CD4-positive, alpha-beta T cell (primary cell): ENCODE results near the gene NFU1. TPM values are rescaled to one million over a fixed set of nuclear protein-coding genes. Genes with fewer than 3 reads are reported as not detected.

ENCODE experiments used
- ATAC-seq: fragments of 200-7000 bp; cut with Tn5 transposase; one replicate; pipeline ENCODE4 v1.10.0; 2022; ENCODE audit warnings: mild to moderate bottlenecking; ENCODE audit not compliant: poor library complexity
- CTCF ChIA-PET: fragments of 350-600 bp; sonication (Branson Sonifier 250); formaldehyde crosslinking; loops from one replicate; lab custom pipeline; 2021; ENCODE audit warnings: antibody characterized with exemption, inconsistent platforms; lab: Charles Lee
- POLR2A ChIA-PET: fragments of 350-600 bp; sonication (Branson Sonifier 250); formaldehyde crosslinking; loops from one replicate; lab custom pipeline; 2021; ENCODE audit warnings: antibody characterized with exemption, inconsistent platforms; lab: Charles Lee
- DNase-seq, 14 experiments: peaks; one replicate each; pipeline ENCODE4 v3.0.0-alpha.2; 2013 to 2020; ENCODE audit warnings: mixed read lengths in 2 of 14
- H3K27ac ChIP-seq, 2 donors: one replicate each; pipeline versions ENCODE4 v1.5.1 to v1.7.0; 2013; ENCODE audit warnings: low read length in 2 of 2, low read depth in 1 of 2, mild to moderate bottlenecking in 1 of 2
- H3K27me3 ChIP-seq, 2 experiments: 1 replicate in 1 of 2; 2 replicates in 1 of 2; pipeline versions ENCODE4 v1.6.1 to v1.7.0; 2013; ENCODE audit warnings: low read length in 2 of 2, control low read depth in 1 of 2, mild to moderate bottlenecking in 1 of 2, moderate library complexity in 1 of 2; ENCODE audit not compliant: insufficient read depth in 2 of 2, control insufficient read depth in 1 of 2
- H3K36me3 ChIP-seq: one replicate; pipeline ENCODE4 v1.6.1; 2013; ENCODE audit warnings: low read length, control low read depth; ENCODE audit not compliant: insufficient read depth
- H3K4me1 ChIP-seq: one replicate; pipeline ENCODE4 v1.6.1; 2013; ENCODE audit warnings: low read length, control low read depth; ENCODE audit not compliant: insufficient read depth
- H3K4me3 ChIP-seq: one replicate; pipeline ENCODE4 v1.5.1; 2013; ENCODE audit warnings: mild to moderate bottlenecking, low read length, moderate library complexity
- H3K9me3 ChIP-seq, 2 experiments: 1 replicate in 1 of 2; 2 replicates in 1 of 2; pipeline versions ENCODE4 v1.6.1 to v1.7.0; 2013; ENCODE audit warnings: low read length in 2 of 2, mild to moderate bottlenecking in 2 of 2, control low read depth in 1 of 2, moderate library complexity in 1 of 2; ENCODE audit not compliant: control insufficient read depth in 1 of 2, insufficient read depth in 1 of 2
- H3K27ac Mint-ChIP-seq: one replicate; pipeline ENCODE4 v1.8.0; 2020; ENCODE audit warnings: mixed read lengths
- H3K27me3 Mint-ChIP-seq: one replicate; pipeline ENCODE4 v1.8.0; 2021; ENCODE audit warnings: mixed read lengths
- H3K36me3 Mint-ChIP-seq: one replicate; pipeline ENCODE4 v1.8.0; 2021; ENCODE audit warnings: low read depth, mixed read lengths
- H3K4me1 Mint-ChIP-seq: one replicate; pipeline ENCODE4 v1.8.0; 2021; ENCODE audit warnings: low read depth, mixed read lengths
- H3K4me3 Mint-ChIP-seq: one replicate; pipeline ENCODE4 v1.8.0; 2020; ENCODE audit warnings: mild to moderate bottlenecking, mixed read lengths
- H3K9me3 Mint-ChIP-seq: one replicate; pipeline ENCODE4 v1.8.0; 2020; ENCODE audit warnings: mixed read lengths
- intact Hi-C, 2 experiments: fragments of 100-400 bp; cut with DNase I in 1 of 2; cut with micrococcal nuclease in 1 of 2; formaldehyde crosslinking; loops; one replicate each; pipeline versions ENCODE4 v1.15.1 to v1.9.0; 2023 to 2025; cut with DNase I, micrococcal nuclease
- total RNA-seq, 174 experiments: library from RNA in 2 of 174; stranded (reverse) in 2 of 174; gene quantifications; one replicate each; pipeline ENCODE4 v1.2.3 and lab custom pipeline; 2021 to 2026
- TF ChIP-seq, protein P1 (sequence below): fragments of 200-600 bp; IDR thresholded peaks from one replicate; pipeline ENCODE4 v1.8.0; 2022; ENCODE audit warnings: antibody characterized with exemption, mild to moderate bottlenecking

The NFU1 gene
- total RNA-seq, 2 experiments from 2014 or later = 18.5 to 22.2 TPM

DNA sequence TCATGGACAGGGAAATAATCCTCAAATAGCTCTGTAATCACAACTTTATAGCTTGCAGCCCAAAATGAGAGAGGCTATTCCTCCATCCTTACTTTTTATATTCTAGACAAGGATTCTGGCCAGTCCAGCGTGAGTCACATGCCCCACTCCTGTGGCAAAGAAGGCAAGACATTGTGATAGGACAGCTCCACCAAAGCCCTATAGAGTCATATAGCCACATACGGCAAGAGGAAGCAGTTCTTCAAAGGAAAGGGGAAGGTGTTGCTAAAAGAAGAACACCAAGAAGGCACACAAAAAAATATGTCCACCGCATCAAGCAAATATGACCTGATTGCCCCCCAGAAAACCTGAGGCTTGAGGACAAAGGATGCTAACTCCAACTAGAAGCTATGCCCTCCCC lies 46.8 kb downstream of the NFU1 start:
- Histone ChIP-seq H3K9me3 (no peaks in the 10 kb centered on the region), H3K36me3 (peaks cover 2% of the 10 kb centered on the region), H3K27me3 (no peaks in the 10 kb centered on the region), H3K27ac (no peak overlapping the region), H3K4me1 (peaks cover 13% of the 10 kb centered on the region), H3K4me3 (no peak overlapping the region)
- Mint-ChIP-seq H3K4me3 (no peak overlapping the region), H3K9me3 (no peaks in the 10 kb centered on the region), H3K36me3 (peaks cover 16% of the 10 kb centered on the region), H3K27ac (no peak overlapping the region), H3K27me3 (no peaks in the 10 kb centered on the region), H3K4me1 (peaks cover 27% of the 10 kb centered on the region)
- ChIA-PET POLR2A (interaction anchor here (0.6 to 2.2 kb wide), 2 partner anchors 47 to 903 kb away, joined by 3 to 11 read pairs; partner anchors contain the start of gene NFU1), CTCF (interaction anchor here (0.9 to 1.6 kb wide), 3 partner anchors 8 to 15 kb away, joined by 3 to 4 read pairs (median 4); no protein-coding TSS in a partner anchor)
- intact Hi-C loops = no loop called here
- ATAC-seq (no peak), DNase-seq (peak in 2 of 14 experiments; percentile 11 to 31)
- TF ChIP-seq, protein P1, sequence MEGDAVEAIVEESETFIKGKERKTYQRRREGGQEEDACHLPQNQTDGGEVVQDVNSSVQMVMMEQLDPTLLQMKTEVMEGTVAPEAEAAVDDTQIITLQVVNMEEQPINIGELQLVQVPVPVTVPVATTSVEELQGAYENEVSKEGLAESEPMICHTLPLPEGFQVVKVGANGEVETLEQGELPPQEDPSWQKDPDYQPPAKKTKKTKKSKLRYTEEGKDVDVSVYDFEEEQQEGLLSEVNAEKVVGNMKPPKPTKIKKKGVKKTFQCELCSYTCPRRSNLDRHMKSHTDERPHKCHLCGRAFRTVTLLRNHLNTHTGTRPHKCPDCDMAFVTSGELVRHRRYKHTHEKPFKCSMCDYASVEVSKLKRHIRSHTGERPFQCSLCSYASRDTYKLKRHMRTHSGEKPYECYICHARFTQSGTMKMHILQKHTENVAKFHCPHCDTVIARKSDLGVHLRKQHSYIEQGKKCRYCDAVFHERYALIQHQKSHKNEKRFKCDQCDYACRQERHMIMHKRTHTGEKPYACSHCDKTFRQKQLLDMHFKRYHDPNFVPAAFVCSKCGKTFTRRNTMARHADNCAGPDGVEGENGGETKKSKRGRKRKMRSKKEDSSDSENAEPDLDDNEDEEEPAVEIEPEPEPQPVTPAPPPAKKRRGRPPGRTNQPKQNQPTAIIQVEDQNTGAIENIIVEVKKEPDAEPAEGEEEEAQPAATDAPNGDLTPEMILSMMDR = no peak

DNA sequence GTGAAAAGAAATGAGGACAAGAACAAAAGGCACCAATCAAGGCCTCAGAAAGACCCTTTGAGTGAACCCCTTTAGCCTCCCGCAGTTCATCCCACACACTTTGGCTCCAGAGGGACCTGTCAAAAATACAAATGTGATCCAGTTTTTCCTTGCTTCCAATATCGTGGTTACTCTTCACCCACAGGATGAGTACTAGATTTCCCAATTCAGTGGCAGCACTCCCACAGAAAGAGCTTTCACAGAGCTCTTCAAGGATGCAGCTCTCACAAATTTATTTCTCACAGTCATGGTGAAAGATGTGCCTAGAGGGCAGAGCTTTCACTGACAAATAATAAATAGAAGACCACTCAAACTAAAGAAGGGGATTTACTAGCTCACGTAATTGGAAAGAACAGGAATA lies 47.2 kb downstream of the NFU1 start:
- TF ChIP-seq, protein P1 = no peak
- peaks cover under 1% of the 10 kb centered on the region for H3K36me3 ChIP-seq
- peaks cover 30% of the 10 kb centered on the region for H3K4me1 Mint-ChIP-seq
- ChIA-PET CTCF (interaction anchor here (0.9 to 1.6 kb wide), 3 partner anchors 8 to 14 kb away, joined by 3 to 4 read pairs (median 4); no protein-coding TSS in a partner anchor), POLR2A (interaction anchor here (0.6 to 2.2 kb wide), 2 partner anchors 47 to 903 kb away, joined by 3 to 11 read pairs; partner anchors contain the start of gene NFU1)
- H3K27ac ChIP-seq = no peak overlapping the region
- H3K4me3 Mint-ChIP-seq = peak overlapping the region; percentile 11
- DNase-seq (no peak), ATAC-seq (no peak)
- peaks cover 15% of the 10 kb centered on the region for H3K36me3 Mint-ChIP-seq
- no peaks in the 10 kb centered on the region for H3K27me3 ChIP-seq
- H3K4me1 ChIP-seq = peaks cover 16% of the 10 kb centered on the region
- no peaks in the 10 kb centered on the region for H3K9me3 ChIP-seq
- H3K4me3 ChIP-seq = no peak overlapping the region
- no peaks in the 10 kb centered on the region for H3K27me3 Mint-ChIP-seq
- H3K27ac Mint-ChIP-seq = no peak overlapping the region
- H3K9me3 Mint-ChIP-seq = no peaks in the 10 kb centered on the region
- intact Hi-C loops = no loop called here

DNA sequence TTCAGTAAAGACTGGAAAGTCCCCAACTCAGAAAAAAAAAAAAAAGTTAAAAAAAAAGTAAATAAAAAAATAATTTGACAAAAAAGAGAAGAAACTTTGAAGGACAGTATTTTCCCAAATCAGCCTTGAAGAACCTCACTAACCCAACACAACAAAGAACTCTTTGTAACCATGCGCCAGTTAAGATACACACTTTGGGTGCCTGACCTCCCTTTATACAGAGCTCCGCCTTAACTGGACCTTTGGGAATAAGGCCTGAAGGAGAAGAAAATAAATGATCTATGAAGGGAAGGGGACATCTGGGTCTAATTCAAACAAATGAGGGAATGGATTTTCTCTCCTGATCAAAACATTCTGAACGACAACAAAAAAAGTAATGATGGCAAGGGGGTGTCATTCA lies 48.0 kb downstream of the NFU1 start:
- ATAC-seq (no peak), DNase-seq (no peak)
- peaks cover 7% of the 10 kb centered on the region for H3K36me3 Mint-ChIP-seq
- POLR2A ChIA-PET = no interaction called here
- H3K27ac Mint-ChIP-seq = no peak overlapping the region
- H3K9me3 Mint-ChIP-seq = no peaks in the 10 kb centered on the region
- H3K36me3 ChIP-seq = no peaks in the 10 kb centered on the region
- H3K4me3 ChIP-seq = no peak overlapping the region
- TF ChIP-seq, protein P1 = no peak
- H3K27me3 Mint-ChIP-seq = no peaks in the 10 kb centered on the region
- no peaks in the 10 kb centered on the region for H3K9me3 ChIP-seq
- CTCF ChIA-PET = interaction anchor here (1.2 to 1.3 kb wide), 2 partner anchors 13 to 29 kb away, joined by 3 to 5 read pairs; no protein-coding TSS in a partner anchor
- H3K4me3 Mint-ChIP-seq = peak overlapping the region; percentile 54
- intact Hi-C loops = loop anchor here in 1 of 2 experiments (5.0 to 10.0 kb wide), 4 partner anchors 256 to 1234 kb away; partner anchors contain the start of genes AAK1, GMCL1, PNO1 and SNRPG
- peaks cover 30% of the 10 kb centered on the region for H3K4me1 Mint-ChIP-seq
- no peak overlapping the region for H3K27ac ChIP-seq
- no peaks in the 10 kb centered on the region for H3K27me3 ChIP-seq
- H3K4me1 ChIP-seq = peaks cover 18% of the 10 kb centered on the region
